ENCODE measurements around the gene ELFN1. TPM values are rescaled to one million over a fixed set of nuclear protein-coding genes. Genes with fewer than 3 reads are reported as not detected.
A peak's percentile ranks its signal among the peaks of the same experiment; 100 is the strongest.

Gene ELFN1
- total and polyA plus RNA-seq, 8 donors, result 0.19 to 4.3 (median 0.53) TPM; not detected in 1

DNA sequence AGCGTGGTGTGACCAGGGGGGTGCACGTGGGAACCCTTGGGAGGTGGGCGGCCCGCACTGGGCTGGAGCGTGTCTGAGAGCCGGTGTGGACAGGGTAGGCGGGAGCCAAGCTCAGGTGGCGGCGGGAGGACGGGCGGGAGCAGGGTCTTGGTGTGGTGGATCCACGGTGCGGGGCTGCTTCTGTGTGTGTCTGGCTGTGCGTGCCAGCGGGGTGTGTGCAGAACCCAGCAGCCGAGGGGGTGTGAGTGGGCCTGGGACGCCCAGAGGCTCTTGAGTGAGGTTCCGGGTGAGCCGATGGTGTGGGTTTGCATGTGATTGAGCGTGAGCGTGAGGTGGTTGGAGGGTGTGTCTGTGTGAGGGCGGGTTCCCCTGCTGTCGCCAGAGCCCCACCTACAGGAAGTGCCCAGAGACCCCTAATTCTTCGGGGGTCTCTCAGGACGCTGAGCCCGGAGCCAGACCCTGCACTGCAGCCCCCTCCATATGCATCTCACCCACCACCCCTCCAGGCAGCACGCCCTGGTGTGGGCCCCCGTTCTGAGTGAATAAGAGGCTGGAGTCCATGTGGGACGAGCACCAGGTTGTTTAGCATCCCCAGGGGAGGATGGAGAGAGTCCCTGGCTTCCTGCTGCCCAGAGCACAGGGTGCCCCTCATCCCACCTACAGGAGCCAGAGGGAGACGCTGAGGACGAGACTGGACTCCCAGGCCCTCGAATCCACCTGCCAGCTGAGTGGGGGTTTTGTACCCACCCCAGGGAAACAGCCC lies 78.2 kb downstream of the ELFN1 start:
- Histone ChIP-seq H3K4me1 (peaks cover 0 to 3% (median under 1%) of the 10 kb centered on the region in 4 donors), H3K4me3 (no peak overlapping the region), H3K36me3 (no peaks in the 10 kb centered on the region), H3K27me3 (peaks cover 0 to 51% (median 22%) of the 10 kb centered on the region in 3 donors), H3K27ac (no peak overlapping the region), H3K9me3 (no peaks in the 10 kb centered on the region)
- DNase-seq, result peak in 1 of 2 donors; percentile 55
- WGBS, 5 donors, result 28 to 63% (median 46%) methylated on average over 25 to 32 of the region's 32 CpGs
- TF ChIP-seq POLR2A (IDR thresholded peaks at IDR 0.05), result no peak
- TF ChIP-seq POLR2AphosphoS5 (IDR thresholded peaks at IDR 0.05), result no peak
- TF ChIP-seq EP300 (IDR thresholded peaks at IDR 0.05), result no peak
- TF ChIP-seq, protein P1, sequence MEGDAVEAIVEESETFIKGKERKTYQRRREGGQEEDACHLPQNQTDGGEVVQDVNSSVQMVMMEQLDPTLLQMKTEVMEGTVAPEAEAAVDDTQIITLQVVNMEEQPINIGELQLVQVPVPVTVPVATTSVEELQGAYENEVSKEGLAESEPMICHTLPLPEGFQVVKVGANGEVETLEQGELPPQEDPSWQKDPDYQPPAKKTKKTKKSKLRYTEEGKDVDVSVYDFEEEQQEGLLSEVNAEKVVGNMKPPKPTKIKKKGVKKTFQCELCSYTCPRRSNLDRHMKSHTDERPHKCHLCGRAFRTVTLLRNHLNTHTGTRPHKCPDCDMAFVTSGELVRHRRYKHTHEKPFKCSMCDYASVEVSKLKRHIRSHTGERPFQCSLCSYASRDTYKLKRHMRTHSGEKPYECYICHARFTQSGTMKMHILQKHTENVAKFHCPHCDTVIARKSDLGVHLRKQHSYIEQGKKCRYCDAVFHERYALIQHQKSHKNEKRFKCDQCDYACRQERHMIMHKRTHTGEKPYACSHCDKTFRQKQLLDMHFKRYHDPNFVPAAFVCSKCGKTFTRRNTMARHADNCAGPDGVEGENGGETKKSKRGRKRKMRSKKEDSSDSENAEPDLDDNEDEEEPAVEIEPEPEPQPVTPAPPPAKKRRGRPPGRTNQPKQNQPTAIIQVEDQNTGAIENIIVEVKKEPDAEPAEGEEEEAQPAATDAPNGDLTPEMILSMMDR (IDR thresholded peaks at IDR 0.05), result no peak
- intact Hi-C loops (cut with DNase I; ENCODE audit: low total_unique reads), result no loop called here

DNA sequence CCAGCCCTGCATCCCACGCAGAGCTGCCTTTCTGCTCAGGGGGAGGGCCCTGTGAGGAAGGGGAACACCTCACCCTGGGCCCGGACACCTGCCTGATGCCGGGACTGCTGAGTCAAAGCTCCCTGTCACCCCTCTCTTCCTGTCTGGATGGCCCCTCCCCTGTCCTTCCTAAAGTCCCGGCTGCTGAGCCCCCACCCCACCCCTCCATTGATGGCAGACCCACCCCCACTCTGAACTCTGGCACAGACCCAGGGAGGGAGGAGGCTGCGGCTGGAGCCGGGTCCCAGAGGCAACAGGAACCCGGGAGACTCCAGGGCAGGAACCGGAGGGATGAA lies 78.7 kb downstream of the ELFN1 start:
- intact Hi-C loops (cut with DNase I; ENCODE audit: low total_unique reads), result no loop called here
- TF ChIP-seq POLR2AphosphoS5 (IDR thresholded peaks at IDR 0.05) (no peak), POLR2A (IDR thresholded peaks at IDR 0.05) (no peak), EP300 (IDR thresholded peaks at IDR 0.05) (no peak)
- TF ChIP-seq, protein P1 (IDR thresholded peaks at IDR 0.05), result no peak
- no peak for DNase-seq
- Histone ChIP-seq H3K27ac (no peak overlapping the region), H3K4me3 (no peak overlapping the region), H3K36me3 (no peaks in the 10 kb centered on the region), H3K27me3 (peaks cover 0 to 51% (median 18%) of the 10 kb centered on the region in 3 donors), H3K4me1 (no peaks in the 10 kb centered on the region), H3K9me3 (no peaks in the 10 kb centered on the region)
- 16 to 39% (median 23%) methylated on average over 8 of the region's 8 CpGs for WGBS, 5 donors

DNA sequence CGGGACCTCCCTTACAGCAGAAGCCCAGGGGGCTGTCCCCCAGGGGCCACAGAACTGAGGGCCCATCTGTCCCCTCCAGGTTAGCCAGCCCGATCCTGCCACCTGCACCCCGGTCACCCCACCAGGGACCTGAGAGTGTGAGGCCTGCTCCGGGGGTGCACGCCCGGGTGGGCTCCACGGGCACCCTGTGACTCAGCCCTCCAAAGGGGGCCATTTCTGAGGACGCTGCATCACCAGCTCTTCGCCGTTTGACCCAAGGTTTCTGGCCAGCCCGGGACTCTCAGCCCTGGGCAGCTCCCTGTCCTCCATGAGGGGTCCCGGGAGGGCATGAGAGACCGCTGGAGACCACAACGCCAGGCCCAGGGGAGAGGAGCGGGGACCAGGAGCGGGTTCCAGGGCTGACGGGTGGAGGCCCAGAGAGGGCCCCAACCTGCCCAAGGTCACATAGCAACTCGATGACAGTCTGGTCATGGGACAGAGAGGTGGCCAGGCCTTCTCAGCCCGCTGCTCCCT lies 79.3 kb downstream of the ELFN1 start:
- Histone ChIP-seq H3K27me3 (peaks cover 0 to 54% (median 18%) of the 10 kb centered on the region in 3 donors), H3K9me3 (no peaks in the 10 kb centered on the region), H3K36me3 (no peaks in the 10 kb centered on the region), H3K4me3 (no peak overlapping the region), H3K27ac (no peak overlapping the region), H3K4me1 (no peaks in the 10 kb centered on the region)
- intact Hi-C loops (cut with DNase I; ENCODE audit: low total_unique reads), result no loop called here
- TF ChIP-seq POLR2AphosphoS5 (IDR thresholded peaks at IDR 0.05) (no peak), EP300 (IDR thresholded peaks at IDR 0.05) (no peak), POLR2A (IDR thresholded peaks at IDR 0.05) (no peak)
- TF ChIP-seq, protein P1 (IDR thresholded peaks at IDR 0.05), result no peak
- WGBS, 5 donors, result 78 to 87% (median 85%) methylated on average over 14 to 19 of the region's 19 CpGs
- DNase-seq, result no peak

DNA sequence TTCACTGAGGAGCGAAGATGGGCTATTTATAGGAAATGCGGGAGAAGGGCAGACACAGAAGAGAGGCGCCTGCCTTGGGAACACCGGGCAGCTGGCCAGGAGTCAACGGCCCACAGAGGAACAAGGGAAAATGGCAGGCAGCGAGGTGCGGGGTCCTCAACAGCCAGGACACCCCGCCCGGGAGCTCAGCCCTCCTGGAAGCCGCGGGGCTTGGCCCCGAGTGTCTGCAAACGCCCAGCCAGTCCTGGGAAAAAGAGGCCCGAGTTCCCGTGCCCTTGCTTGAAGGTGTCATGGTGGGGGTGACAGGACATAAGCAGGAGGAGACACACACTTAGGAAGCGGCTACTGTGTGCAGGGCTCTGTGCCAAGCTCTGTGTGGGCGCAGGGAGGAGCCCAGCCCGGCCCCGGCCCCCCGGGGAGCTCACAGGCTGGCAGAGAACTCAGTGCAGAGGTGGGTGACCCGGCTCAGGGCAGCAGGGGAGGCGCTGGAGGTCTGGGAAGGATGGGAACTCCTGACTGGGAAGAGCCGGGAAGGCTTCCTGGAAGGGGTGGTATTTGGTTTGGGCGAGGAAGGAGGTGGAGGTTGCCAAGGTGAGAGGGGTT lies 79.9 kb downstream of the ELFN1 start:
- TF ChIP-seq, protein P1 (IDR thresholded peaks at IDR 0.05), result no peak
- TF ChIP-seq POLR2AphosphoS5 (IDR thresholded peaks at IDR 0.05), result no peak
- no peak for TF ChIP-seq EP300 (IDR thresholded peaks at IDR 0.05)
- intact Hi-C loops (cut with DNase I; ENCODE audit: low total_unique reads), result no loop called here
- H3K36me3 ChIP-seq, result no peaks in the 10 kb centered on the region
- H3K27me3 ChIP-seq, result peaks cover 0 to 57% (median 18%) of the 10 kb centered on the region in 3 donors
- no peak overlapping the region for H3K27ac ChIP-seq
- no peaks in the 10 kb centered on the region for H3K9me3 ChIP-seq
- DNase-seq, result no peak
- H3K4me1 ChIP-seq, result no peaks in the 10 kb centered on the region
- 52 to 57% (median 53%) methylated on average over 19 to 24 of the region's 24 CpGs for WGBS, 5 donors
- no peak overlapping the region for H3K4me3 ChIP-seq
